Mesodermal cell (in vitro differentiated cells): ENCODE data around the gene ZNF341.

Experiments used
- H3K27ac ChIP-seq: 2 replicates; pipeline ENCODE4 v1.7.0; 2013; ENCODE audit warnings: mild to moderate bottlenecking, low read depth, low read length, moderate library complexity; ENCODE audit not compliant: severe bottlenecking
- H3K36me3 ChIP-seq: 2 replicates; pipeline ENCODE4 v1.7.1; 2013; ENCODE audit warnings: mild to moderate bottlenecking, low read length, moderate library complexity; ENCODE audit not compliant: control insufficient read depth, insufficient read depth
- H3K4me1 ChIP-seq: one replicate; pipeline ENCODE4 v1.7.1; 2013; ENCODE audit warnings: mild to moderate bottlenecking, low read length; ENCODE audit not compliant: insufficient read depth, control insufficient read depth, poor library complexity, severe bottlenecking
- H3K4me3 ChIP-seq: 2 replicates; pipeline ENCODE4 v1.7.0; 2013; ENCODE audit warnings: low read length, control low read depth, mild to moderate bottlenecking; ENCODE audit not compliant: insufficient read depth, poor library complexity, severe bottlenecking; ENCODE audit errors: extremely low read depth
- H3K9me3 ChIP-seq: 2 replicates; pipeline ENCODE4 v1.7.1; 2013; ENCODE audit warnings: mild to moderate bottlenecking, low read length, moderate library complexity; ENCODE audit not compliant: control insufficient read depth
- WGBS, 2 experiments: methylation state at CpG; one replicate each; pipeline ENCODE4 v1.1.5; 2013; ENCODE audit warnings: missing lambda C conversion rate in 2 of 2; ENCODE audit not compliant: insufficient coverage in 2 of 2; 5-methylcytosine and 5-hydroxymethylcytosine counted together

ZNF341 gene

GRCh38 chr20:33771938-33772337 lies 40.1 kb downstream of the ZNF341 start:
- H3K9me3 ChIP-seq = no peaks in the 10 kb centered on the region
- no peaks in the 10 kb centered on the region for H3K4me1 ChIP-seq
- H3K36me3 ChIP-seq = peaks cover 5% of the 10 kb centered on the region
- no peak overlapping the region for H3K27ac ChIP-seq
- no peak overlapping the region for H3K4me3 ChIP-seq
- whole genome bisulfite sequencing, 2 experiments = 70 to 100% methylated on average over 2 of the region's 5 CpGs

- H3K4me3 ChIP-seq = no peak overlapping the region
- no peaks in the 10 kb centered on the region for H3K9me3 ChIP-seq
- no peak overlapping the region for H3K27ac ChIP-seq
- peaks cover 4% of the 10 kb centered on the region for H3K36me3 ChIP-seq
- 90% methylated on average over 3 of the region's 3 CpGs for WGBS, 2 experiments
- H3K4me1 ChIP-seq = no peaks in the 10 kb centered on the region
Observed at GRCh38 chr20:33772439-33772838, 40.6 kb downstream of the ZNF341 start.

- Histone ChIP-seq H3K4me3 (no peak overlapping the region), H3K36me3 (no peaks in the 10 kb centered on the region), H3K27ac (no peak overlapping the region), H3K4me1 (no peaks in the 10 kb centered on the region), H3K9me3 (no peaks in the 10 kb centered on the region)
- WGBS, 2 experiments = 90 to 100% methylated on average over 1 of the region's 2 CpGs
Observed at GRCh38 chr20:33773412-33774089, 41.8 kb downstream of the ZNF341 start.

- 100% methylated on average over 2 of the region's 2 CpGs; no CpG with 5 or more reads in 1 of the 2 experiments for WGBS, 2 experiments
- Histone ChIP-seq H3K4me1 (no peaks in the 10 kb centered on the region), H3K4me3 (no peak overlapping the region), H3K36me3 (no peaks in the 10 kb centered on the region), H3K9me3 (no peaks in the 10 kb centered on the region), H3K27ac (no peak overlapping the region)
Observed at GRCh38 chr20:33777816-33778215, 46.0 kb downstream of the ZNF341 start.

- no peak overlapping the region for H3K4me3 ChIP-seq
- no peak overlapping the region for H3K27ac ChIP-seq
- 100% methylated on average over 1 to 2 of the region's 4 CpGs for WGBS, 2 experiments
- no peaks in the 10 kb centered on the region for H3K4me1 ChIP-seq
- H3K36me3 ChIP-seq = no peaks in the 10 kb centered on the region
- no peaks in the 10 kb centered on the region for H3K9me3 ChIP-seq
Observed at GRCh38 chr20:33781133-33781532, 49.3 kb downstream of the ZNF341 start.

- Histone ChIP-seq H3K9me3 (no peaks in the 10 kb centered on the region), H3K27ac (no peak overlapping the region), H3K4me3 (no peak overlapping the region), H3K36me3 (no peaks in the 10 kb centered on the region), H3K4me1 (no peaks in the 10 kb centered on the region)
- 83 to 100% methylated on average over 1 of the region's 1 CpG for WGBS, 2 experiments
Observed at GRCh38 chr20:33781945-33782344, 50.1 kb downstream of the ZNF341 start.

- no peaks in the 10 kb centered on the region for H3K9me3 ChIP-seq
- H3K4me3 ChIP-seq = no peak overlapping the region
- no peaks in the 10 kb centered on the region for H3K36me3 ChIP-seq
- H3K4me1 ChIP-seq = no peaks in the 10 kb centered on the region
- H3K27ac ChIP-seq = no peak overlapping the region
- 76 to 93% methylated on average over 4 to 5 of the region's 5 CpGs for WGBS, 2 experiments
Observed at GRCh38 chr20:33783256-33783655, 51.5 kb downstream of the ZNF341 start.

GRCh38 chr20:33783818-33784217 lies 52.0 kb downstream of the ZNF341 start:
- peaks cover 5% of the 10 kb centered on the region for H3K4me1 ChIP-seq
- no peak overlapping the region for H3K27ac ChIP-seq
- 70 to 77% methylated on average over 3 to 4 of the region's 5 CpGs for WGBS, 2 experiments
- H3K9me3 ChIP-seq = no peaks in the 10 kb centered on the region
- no peak overlapping the region for H3K4me3 ChIP-seq
- no peaks in the 10 kb centered on the region for H3K36me3 ChIP-seq

- WGBS, 2 experiments = no CpG with 5 or more reads among the region's 2 CpGs
- Histone ChIP-seq H3K9me3 (no peaks in the 10 kb centered on the region), H3K4me1 (peaks cover 9% of the 10 kb centered on the region), H3K27ac (no peak overlapping the region), H3K4me3 (no peak overlapping the region), H3K36me3 (no peaks in the 10 kb centered on the region)
Observed at GRCh38 chr20:33784225-33784624, 52.4 kb downstream of the ZNF341 start.

GRCh38 chr20:33785503-33785902 lies 53.7 kb downstream of the ZNF341 start:
- 96% methylated on average over 5 of the region's 5 CpGs for WGBS, 2 experiments
- peaks cover 20% of the 10 kb centered on the region for H3K4me1 ChIP-seq

GRCh38 chr20:33787253-33787891 lies 55.6 kb downstream of the ZNF341 start:
- 88 to 89% methylated on average over 6 to 8 of the region's 9 CpGs for WGBS, 2 experiments
- no peak overlapping the region for H3K27ac ChIP-seq
- peaks cover 22% of the 10 kb centered on the region for H3K4me1 ChIP-seq
- no peaks in the 10 kb centered on the region for H3K9me3 ChIP-seq
- H3K4me3 ChIP-seq = no peak overlapping the region
- H3K36me3 ChIP-seq = peaks cover 3% of the 10 kb centered on the region

More at GRCh38 chr20:33785503-33785902, 53.7 kb downstream of the ZNF341 start:
- Histone ChIP-seq H3K27ac (no peak overlapping the region), H3K36me3 (no peaks in the 10 kb centered on the region), H3K9me3 (no peaks in the 10 kb centered on the region), H3K4me3 (no peak overlapping the region)
